NCI-H2107 treated with DMSO at 0.1 percent for 48 hours (cell line): ENCODE measurements around the gene SLC41A1.
"Not testable (repeated sequence)": the region's sequence is repeated elsewhere in the genome, so short reads cannot be mapped to it uniquely, and the experiment has no call there.

Source experiments
- DNase-seq: peaks from one replicate; lab custom pipeline; 2025; ENCODE audit not compliant: unreplicated experiment; lab: John Stamatoyannopoulos, UW

Gene SLC41A1

DNA sequence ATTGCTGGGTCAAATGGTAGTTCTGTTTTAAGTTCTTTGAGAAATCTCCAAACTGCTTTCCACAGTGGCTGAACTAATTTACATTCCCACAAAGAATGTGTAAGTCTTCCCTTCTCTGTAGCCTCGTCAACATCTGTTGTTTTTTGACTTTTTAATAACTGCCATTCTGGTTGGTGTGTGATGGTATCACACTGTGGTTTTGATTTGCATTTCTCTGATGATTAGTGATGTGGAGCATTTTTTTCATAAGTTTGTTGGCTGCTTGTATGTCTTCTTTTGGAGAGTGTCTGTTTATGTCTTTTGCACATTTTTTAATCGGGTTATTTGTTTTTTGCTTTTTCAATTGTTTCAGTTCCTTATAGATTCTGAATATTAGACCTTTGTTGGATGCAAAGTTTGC is 10.3 kb upstream of the SLC41A1 start:
- DNase-seq: not testable (repeated sequence)

DNA sequence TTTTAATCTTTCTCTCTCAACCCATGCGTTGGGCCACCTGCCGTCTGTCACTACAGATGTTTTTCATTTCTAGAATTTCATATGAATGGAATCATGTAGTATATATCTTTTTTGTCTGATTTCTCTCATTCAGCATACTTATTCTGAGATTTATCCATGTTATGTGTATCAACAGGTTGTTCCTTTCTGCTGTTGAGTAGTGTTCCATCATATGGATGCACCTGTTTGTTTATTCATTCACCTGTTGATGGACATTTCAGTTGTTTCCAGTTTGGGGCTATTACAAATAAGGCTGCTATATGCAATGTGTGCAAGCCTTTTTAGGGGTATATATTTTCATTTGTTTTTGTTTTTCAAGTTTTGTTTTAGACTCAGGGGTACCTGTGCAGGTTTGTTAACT is 9.4 kb upstream of the SLC41A1 start:
- DNase-seq: no peak

DNA sequence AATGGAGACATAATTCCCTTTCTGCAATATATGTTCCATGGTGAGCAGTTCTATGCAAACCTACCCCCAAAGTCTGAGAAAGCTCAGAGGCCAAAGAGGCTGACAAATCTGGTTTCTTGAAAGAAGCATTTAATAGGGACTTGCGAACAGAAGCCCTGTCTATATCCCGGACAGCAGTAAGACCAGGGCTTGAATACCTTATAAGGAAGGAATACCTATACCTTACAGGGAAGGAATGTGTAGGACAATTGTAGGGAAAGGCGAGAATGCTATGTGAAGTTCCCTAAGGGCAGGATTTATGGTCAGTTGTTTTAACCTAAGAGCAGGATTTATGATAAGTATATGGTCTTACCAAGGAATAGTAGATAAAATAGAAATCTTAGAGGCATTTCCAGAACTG is 5.0 kb upstream of the SLC41A1 start:
- DNase-seq: no peak

DNA sequence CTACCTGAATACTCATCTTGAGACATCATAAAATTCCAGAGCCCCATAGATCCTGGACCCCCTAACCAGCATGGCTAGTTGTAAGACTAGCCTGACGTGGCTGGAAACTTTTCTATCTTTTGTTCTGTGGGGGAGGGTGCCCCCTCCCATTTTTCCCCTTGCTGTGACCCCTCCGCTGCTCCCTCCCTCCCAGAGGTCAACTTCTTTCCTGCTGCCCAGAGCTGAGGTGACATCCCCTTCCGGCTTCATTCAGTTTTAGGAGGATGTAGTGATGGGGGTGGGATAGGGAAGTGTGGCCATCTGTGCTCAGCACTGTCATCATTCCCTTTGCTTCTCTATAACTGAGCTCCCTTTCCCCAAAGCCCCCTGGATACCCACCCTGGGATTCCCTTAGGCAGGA is 4.4 kb upstream of the SLC41A1 start:
- no peak for DNase-seq

DNA sequence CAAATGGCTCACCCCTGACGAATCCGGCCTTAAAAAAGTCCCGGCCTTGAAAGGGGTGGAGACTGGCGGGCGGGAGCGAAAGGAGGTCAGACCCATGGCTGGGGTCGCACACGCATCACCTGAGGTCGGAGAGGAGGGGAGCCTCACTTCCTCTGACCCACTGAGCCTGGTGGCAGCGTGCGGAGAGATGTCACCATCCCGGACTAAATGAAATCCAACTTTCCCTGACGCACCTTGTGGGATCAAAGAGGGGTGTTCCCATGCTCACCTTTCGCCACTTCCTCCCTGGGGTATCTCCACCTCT is 709 bp upstream of the SLC41A1 start:
- DNase-seq: peak; percentile 17

DNA sequence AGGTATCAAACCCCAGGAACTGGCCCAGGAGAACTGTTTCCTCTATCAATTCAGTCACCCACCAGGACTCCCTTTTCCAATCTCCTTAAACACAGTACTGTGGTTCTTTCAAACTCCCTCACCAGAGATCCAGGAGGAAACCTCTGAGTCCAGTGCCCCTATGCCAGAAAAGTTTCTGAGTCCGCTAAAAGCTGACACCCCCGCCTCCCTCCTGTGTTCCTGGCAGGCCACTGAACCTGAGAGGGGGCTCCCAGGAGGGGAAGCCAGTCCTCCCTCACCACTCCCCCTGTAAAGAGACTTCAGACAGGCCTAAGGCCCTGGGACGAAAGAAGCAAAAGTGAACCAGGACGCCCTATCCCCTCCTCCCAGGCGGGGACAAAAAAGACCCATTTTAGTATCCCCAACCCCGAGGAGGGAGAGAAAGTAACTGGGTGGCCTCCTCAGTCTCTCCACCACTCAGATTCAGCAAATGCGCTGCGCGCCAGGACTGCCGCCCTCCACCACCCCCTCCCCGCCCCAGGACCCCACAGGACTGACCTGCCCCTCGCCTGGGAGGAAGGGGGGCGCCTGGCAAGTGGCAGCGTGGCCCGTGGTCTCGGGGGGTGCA is 624 bp downstream of the SLC41A1 start:
- DNase-seq: no peak

DNA sequence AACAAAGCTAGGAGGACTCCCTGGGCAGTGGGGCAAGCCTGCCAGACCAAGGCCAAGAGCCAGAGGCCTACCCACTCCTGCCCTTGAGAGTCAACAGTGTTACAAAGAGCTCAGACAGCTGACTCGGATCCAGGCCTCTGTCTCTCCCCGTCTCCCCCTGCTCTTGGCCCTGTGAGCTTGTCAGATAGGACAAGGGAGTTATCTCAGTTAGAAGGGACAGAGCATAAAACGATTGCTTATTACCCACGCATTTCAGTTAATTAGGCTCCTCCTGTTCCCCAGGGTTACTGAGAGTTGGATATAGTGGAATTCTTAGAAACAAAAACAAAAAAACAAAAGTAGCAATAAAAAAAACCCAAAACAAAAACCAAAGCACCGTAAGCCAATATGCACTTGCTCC is 1.3 kb downstream of the SLC41A1 start:
- DNase-seq: no peak

DNA sequence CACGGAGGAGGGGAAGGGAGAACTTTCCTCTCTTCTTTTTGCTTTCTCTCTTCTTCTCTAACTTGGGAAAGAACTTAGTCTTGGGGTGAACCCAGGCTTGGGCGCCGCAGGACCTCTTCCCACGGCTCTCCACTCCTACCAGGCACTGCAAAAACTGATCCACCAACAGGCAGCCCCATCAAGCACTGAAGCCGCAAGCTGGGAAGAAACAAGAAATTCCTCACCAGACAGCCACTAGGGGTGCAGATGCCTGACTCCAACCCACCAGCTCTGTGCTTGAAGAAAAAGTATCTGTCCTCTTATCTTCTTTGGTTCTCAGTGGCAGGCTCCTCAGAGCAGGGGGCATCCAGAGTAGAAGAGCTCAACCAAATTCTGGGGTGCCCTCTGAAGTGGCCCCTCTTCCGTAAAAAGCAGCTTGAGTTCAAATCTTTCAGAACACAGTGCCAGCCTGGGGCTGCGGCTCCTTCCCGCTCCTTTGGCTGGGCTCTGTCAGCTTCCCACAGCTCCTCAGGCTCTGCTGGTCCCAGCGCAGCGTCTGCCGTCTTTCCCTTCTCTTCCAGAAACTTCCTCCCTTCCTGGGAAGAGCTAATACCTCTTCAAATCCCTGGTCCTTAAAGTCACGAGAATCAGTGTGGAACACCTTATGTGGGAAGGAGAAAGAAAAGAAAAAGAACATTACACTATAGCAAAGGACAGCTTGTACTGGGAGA is 2.4 kb downstream of the SLC41A1 start:
- no peak for DNase-seq

DNA sequence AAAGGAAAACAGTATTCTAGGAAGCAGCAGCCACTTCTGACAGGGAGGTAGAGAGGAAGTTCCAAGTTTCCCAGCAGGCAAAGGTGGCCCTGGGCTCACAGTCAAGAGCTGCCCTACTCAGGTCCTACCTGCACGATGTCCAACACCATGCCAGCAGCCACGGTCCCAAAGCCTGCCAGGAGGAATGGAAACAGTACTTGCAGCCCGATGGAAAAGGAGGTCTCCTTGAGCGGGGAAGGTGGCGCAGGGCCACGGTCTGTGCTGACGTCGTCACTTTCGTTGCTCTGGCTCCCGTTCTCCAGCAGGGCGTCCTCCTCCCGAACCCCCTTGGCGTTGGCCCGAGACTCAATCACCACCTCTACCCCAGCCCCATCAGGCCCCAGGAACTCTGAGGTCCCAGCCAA is 3.1 kb downstream of the SLC41A1 start:
- no peak for DNase-seq

DNA sequence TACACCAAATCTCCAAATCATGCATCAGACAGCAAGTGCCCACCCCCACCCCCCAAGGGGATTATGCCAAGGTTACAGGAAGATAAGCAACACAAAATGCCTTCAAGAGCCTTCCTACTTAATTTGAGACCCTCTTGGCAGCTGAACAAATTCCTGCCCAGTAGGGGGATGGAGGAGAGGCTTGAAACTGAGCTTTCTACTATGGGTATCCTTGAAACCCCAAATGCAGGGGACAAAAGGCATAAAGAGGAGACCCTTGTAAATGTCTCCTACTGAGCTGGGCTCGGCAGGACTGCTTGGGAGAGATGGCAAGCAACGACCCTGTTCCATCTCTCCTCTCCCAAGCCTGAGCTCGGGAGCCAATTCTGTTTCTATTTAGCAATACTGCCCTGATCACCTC is 3.5 kb downstream of the SLC41A1 start:
- DNase-seq: no peak

DNA sequence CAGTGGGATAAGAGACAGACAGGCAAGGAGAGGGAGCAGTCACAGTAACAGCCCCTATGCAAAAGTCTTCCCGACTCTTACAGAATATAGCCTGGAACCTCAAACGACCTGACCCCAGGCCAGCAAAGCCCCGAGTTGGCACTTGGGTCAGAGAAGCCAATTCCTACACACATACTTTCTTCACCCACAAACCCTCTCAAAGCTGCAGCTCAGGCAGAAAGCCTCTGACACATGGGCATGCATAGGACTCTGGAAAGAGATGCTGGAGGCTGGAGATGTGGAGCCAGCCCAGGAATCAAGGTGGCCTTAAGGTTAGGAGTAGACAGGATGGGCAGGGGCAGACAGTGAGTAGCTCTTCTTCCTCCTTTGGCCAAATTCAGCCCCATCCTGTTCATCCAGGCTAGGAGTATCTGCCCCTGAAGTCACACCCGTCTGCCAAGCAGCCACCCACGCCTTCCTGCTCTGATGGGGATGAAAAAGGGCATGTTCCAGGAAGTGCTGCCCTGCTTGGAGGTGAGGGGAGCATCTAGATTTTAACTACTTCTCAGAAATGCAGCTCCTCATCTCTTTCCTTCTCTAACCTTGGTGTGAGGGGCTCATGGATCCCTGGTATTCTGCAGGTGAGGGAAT is 7.8 kb downstream of the SLC41A1 start:
- no peak for DNase-seq

DNA sequence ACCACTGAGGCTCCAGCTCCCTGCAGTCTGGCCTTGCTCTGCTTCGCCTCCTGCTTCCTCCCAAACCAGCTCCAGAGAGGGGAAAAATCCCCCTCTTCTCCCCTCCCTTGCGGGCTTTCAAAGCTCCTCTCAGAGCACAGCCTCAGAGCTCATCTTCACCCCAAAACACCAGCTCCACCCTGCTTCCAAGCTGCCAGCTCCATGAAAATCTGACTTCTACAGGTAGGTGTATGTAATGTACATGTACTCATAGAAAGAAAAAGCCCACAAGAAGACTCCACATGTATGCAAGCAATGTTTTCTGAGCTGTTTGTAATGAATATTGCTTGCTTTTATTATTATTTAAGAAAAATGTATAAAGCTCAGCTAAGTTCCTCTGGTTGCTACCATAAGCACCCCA is 8.4 kb downstream of the SLC41A1 start:
- no peak for DNase-seq

DNA sequence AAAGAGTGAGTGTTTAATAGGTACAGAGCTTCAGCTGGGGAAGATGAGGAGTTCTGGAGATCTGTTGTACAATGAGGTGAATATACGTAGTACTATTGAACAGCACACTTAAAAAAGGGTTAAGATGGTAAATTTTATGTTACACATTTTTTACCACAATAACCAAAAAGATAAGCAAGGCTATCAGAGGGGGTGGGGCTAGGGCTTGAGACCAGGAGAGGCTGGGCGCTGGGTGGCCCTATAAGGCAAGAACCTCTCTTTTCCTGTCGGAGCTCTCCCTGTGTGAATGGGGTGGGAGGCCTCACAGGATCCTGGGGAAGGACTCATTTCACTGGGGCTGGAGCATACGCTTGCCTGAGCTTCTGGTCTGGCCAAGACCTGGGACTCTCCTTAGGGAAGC is 9.0 kb downstream of the SLC41A1 start:
- no peak for DNase-seq

DNA sequence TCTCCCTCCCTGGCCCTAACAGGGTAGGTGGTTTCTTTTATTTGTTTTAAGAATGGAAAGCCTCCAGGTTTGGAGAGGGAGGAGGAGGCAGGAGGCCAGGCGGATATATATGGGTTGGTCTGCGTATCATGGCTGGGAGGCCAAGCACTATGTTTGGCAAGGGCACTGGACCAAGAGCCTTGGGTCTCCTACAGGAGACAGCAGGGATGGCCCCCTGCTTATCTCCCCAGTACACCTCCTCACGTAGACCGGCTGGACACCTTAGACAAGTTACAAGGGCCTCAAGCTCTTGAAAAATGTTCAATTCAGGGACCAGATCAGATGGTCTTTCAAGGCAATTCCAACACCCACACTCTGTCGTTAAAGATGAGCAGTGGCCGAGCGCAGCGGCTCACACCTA is 10.9 kb downstream of the SLC41A1 start:
- DNase-seq: no peak

DNA sequence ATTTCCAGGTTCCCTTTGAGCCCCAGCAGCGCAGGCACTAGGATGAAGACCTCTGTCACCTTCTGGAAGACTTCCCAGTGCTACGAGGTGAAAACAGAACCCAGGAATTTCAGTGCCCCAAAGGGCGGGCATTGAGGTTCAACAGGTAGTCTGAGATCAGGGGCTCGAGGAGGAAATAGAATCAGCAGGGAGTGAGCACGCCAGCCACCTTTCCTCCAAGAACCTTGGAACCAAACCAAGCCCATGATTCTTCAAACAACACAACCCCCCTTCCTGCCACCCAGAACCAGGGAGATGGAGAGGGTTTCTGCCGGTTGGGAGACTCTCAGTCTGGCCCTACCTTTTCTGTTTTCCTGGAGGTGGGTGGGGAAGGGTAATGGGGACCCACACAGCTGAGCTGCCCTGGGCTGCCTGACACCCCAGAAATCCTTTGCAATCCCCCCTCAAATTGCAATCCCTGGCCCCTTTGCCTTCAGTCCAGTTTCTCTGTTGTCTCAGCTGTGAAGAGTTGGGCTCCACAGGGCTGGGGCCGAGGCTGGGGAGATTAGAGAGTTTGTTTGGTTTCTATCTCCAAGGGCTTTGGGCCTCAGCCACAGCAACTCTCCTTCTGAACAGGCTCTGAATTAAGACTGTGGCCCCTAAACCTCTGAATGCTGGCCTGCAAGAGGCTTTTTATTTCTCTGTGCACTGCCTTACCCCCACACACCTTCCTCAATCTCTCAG is 11.9 kb downstream of the SLC41A1 start:
- DNase-seq: no peak

DNA sequence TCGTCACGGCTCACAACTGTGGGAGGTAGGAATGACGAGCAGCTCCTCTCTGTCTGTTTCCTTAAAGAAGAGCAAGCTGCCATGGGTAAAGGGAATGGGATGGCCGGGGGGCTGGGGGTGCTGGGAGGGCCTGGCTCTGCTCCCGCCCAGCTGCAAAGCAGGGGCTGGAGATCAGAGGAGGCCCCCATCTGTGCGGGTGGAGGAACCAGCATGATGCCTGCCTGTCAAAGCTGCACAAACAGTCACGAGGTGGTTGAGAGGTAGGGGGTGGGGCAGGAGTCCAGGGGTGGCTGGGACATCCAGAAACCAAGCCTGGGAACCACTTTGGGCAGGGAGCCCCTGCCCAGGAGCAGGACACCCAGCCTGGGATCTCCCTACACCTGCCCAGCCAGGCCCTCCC is 12.6 kb downstream of the SLC41A1 start:
- DNase-seq: no peak

DNA sequence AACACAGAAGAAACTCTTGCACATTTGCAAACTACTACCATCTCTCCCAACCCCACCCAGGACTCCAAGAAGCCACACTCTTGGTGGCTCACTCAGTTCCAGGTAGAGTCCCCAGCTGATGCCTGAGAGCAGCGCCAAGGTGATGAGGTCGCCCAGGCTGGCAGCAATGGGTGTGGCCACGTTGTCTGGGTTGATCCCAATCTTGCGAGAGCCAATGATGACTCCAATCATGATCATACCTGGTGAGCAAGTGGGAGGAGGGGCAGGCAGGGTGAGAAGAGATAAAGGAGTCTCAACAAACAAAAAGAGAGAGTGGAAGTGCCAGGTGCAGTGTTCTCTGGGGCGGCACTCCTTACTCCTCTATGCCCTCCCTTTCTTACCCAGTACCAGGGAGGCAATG is 14.4 kb downstream of the SLC41A1 start:
- no peak for DNase-seq

DNA sequence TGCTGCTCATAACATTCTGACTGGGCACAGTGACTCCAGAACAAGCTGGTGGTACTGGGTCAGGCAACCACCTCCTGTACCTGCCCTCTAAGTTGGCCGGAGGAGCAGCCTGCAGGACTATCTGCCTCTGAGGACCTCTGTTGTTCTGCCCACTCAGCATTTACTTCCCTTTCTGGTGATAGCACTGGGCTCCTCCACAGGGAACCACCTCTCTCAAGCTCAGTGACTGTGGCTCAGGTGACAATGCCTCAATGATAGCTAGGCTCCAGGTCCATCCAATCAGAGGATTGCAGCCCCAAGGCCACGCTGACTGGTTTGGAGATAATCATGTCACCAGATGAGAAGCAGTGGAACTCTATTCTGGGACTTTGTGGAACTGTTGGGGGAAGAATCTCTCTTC is 15.8 kb downstream of the SLC41A1 start:
- DNase-seq: no peak

DNA sequence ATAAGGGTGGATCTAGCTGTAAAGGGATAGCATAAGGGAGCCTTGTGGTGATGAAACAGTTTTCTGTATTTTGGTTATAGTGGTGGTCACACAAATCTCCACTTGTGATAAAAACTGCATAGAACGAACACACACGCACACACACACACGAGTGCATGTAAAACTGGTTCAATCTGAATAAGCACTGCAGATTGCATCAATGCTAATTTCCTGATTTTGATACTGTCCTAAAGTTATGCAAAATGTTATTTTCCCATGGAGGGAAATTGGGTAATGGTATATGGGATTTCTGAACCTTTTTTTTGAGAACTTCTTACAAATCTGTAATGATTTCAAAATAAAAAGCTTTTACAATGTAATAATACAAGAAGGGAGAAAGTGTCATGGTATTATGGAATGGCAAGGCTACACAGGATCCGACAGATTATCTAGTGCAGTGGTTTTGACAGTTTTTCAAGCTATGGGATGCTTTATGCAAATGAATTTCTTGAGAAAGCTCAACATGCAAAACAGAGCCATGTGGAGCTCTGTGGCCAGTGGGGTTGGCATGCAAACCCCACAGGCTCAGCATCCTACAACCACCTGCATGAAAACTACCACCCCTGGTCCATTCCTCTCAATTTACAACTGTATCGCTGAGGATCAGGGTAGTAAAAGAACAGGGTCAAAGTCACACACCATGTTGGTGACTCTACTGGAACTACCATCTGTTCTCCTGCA is 18.8 kb downstream of the SLC41A1 start:
- DNase-seq: no peak

DNA sequence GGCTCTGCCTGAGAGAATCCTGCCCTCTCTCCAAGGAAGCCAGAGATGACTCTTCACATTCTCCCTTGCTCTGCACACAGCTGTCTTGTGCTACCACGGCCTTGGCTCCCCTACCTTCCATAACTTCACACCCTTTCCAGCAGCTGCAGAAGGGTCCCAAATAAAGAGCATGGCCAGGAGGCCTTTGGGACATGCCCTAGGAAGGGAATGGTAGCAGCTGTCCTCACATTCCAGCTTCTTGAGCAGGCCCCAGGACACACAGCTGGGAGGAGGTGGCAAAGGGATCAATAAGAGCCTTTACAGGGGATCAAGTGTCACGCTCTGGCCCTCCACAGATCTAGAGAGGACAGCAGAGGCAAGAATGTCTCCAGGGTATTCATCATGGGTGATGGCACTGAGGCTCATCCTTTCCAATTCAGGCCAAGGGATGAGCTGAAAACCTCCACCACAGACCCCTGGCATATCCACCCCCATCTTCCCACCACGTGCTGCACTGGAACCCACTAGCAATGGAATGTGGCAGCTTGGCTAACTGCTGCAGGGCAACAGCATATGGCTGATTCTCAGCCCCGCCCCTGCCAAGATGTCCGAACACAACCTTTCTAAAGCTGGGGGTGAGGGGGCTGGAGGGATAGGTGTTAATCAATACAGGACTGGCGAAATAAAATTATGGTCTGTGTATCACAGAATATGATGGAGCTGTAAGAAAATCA is 19.9 kb downstream of the SLC41A1 start:
- no peak for DNase-seq

DNA sequence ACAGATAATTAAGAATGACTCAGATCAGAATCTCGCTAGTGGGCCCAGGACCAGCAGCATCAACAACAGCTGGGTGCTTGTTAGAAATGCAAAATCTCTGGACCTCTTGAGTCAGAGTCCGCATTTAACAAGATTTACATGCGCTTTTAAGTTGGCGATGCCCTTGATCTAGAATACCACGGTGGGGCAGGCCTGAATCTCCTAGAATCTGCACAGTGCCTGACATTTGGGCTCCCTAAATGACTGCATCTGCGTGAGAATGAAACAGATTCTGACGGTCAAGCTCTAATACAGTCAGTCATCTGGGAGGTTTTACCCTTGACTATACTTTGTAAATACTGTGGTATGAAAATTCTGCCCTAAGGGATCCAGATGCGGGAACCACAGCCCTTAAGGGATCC is 20.5 kb downstream of the SLC41A1 start:
- DNase-seq: no peak
